Measurements from ENCODE around the gene NR1H3. TPM values are rescaled to one million over a fixed set of nuclear protein-coding genes. Genes with fewer than 3 reads are reported as not detected.

The NR1H3 gene
- total RNA-seq, 2 experiments from 2014 or later: 6.2 to 14.7 TPM

DNA sequence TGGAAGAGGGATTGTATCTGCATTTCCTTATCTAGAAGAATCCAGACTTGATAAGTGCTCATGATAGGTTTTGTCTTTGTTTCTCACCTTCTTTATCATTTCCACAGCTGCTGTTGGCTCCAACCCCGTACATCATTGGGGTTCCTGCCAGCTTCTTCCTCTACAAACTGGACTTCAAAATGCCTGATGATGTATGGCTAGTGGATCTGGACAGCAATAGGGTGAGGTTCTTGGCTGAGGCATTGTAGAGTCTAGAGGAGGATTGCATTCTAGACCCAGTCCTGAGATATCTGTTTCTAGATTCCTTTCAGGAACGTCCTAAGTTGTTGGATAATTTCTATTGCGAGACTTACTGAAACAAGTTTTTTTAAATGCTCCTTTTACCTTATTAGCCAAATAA lies 20.3 kb downstream of the NR1H3 start:
- ChIA-PET POLR2A (no interaction called here), CTCF (ENCODE audit: unreplicated experiment) (no interaction called here)
- no peaks in the 10 kb centered on the region for H4K20me1 ChIP-seq (ENCODE audit: insufficient read depth, low read length)
- H3K4me1 ChIP-seq (ENCODE audit: insufficient read depth, low read length, poor library complexity, severe bottlenecking): no peaks in the 10 kb centered on the region
- no peak overlapping the region for H3K4me2 ChIP-seq (ENCODE audit: low read length)
- no TSS peak for BruUV-seq (replicated peaks)
- no peak overlapping the region for H3K4me3 ChIP-seq (ENCODE audit: low read depth, low read length, poor library complexity, severe bottlenecking)
- no peak overlapping the region for H2AFZ ChIP-seq (ENCODE audit: low read length)
- H3K79me2 ChIP-seq (ENCODE audit: insufficient read depth, low read depth, low read length): peaks cover 14% of the 10 kb centered on the region
- no peak for DNase-seq (ENCODE audit: low spot score)
- peaks cover 89% of the 10 kb centered on the region for H3K36me3 ChIP-seq (ENCODE audit: insufficient read depth, low read length)
- no peak for TF ChIP-seq CTCF (conservative IDR thresholded peaks at IDR 0.05; ENCODE audit: low read length)
- no peak for TF ChIP-seq EZH2phosphoT487 (IDR thresholded peaks at IDR 0.05; ENCODE audit: borderline replicate concordance, low read depth, low read length)
- no peaks in the 10 kb centered on the region for H3K9me2 ChIP-seq (ENCODE audit: insufficient read depth, low read length)
- H3K9me3 ChIP-seq (ENCODE audit: low read length): no peaks in the 10 kb centered on the region
- intact Hi-C loops (cut with micrococcal nuclease; ENCODE audit: unreplicated experiment): loop anchor here (5.0 kb wide), 1 partner anchor 69 kb away; no protein-coding TSS in a partner anchor
- no peak overlapping the region for H3K27ac ChIP-seq (ENCODE audit: low read depth, low read length, poor library complexity, severe bottlenecking)

GRCh38 chr11:47278769-47279168 lies 21.0 kb downstream of the NR1H3 start:
- H3K9me3 ChIP-seq (ENCODE audit: low read length): no peaks in the 10 kb centered on the region
- H3K36me3 ChIP-seq (ENCODE audit: insufficient read depth, low read length): peaks cover 93% of the 10 kb centered on the region
- CTCF ChIA-PET (ENCODE audit: unreplicated experiment): no interaction called here
- no peak overlapping the region for H3K4me3 ChIP-seq (ENCODE audit: low read depth, low read length, poor library complexity, severe bottlenecking)
- no peak overlapping the region for H2AFZ ChIP-seq (ENCODE audit: low read length)
- no peak overlapping the region for H3K27ac ChIP-seq (ENCODE audit: low read depth, low read length, poor library complexity, severe bottlenecking)
- POLR2A ChIA-PET: no interaction called here
- no peak overlapping the region for H3K4me2 ChIP-seq (ENCODE audit: low read length)
- BruUV-seq (replicated peaks): no TSS peak
- no peak for DNase-seq (ENCODE audit: low spot score)
- no peaks in the 10 kb centered on the region for H3K4me1 ChIP-seq (ENCODE audit: insufficient read depth, low read length, poor library complexity, severe bottlenecking)
- H3K79me2 ChIP-seq (ENCODE audit: insufficient read depth, low read depth, low read length): peaks cover 8% of the 10 kb centered on the region; the same call in 1 of the 2 replicates
- TF ChIP-seq CTCF (conservative IDR thresholded peaks at IDR 0.05; ENCODE audit: low read length): no peak
- TF ChIP-seq EZH2phosphoT487 (IDR thresholded peaks at IDR 0.05; ENCODE audit: borderline replicate concordance, low read depth, low read length): no peak
- H3K9me2 ChIP-seq (ENCODE audit: insufficient read depth, low read length): no peaks in the 10 kb centered on the region
- intact Hi-C loops (cut with micrococcal nuclease; ENCODE audit: unreplicated experiment): loop anchor here (5.0 kb wide), 1 partner anchor 69 kb away; no protein-coding TSS in a partner anchor
- no peaks in the 10 kb centered on the region for H4K20me1 ChIP-seq (ENCODE audit: insufficient read depth, low read length)

DNA sequence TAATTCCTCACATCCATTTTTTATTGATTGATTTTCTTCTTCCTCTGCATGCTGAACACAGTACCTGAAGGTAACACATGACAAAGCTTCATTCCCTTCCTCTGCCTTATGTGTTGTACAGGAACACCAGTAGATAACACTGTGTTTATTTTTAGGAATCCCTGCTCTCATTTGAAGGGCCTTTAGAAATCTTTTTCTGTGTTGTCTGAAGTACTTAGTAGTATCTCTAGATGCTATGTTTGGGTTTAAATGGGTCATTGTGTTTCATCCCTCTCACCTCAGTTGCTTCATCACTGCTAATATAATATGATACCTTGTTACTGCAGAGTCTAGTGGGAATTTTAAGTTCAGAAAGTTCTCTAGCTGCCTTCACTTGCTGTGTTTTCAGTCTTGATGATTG lies 22.3 kb downstream of the NR1H3 start:
- Histone ChIP-seq H3K27ac (ENCODE audit: low read depth, low read length, poor library complexity, severe bottlenecking) (no peak overlapping the region), H4K20me1 (ENCODE audit: insufficient read depth, low read length) (no peaks in the 10 kb centered on the region), H3K4me3 (ENCODE audit: low read depth, low read length, poor library complexity, severe bottlenecking) (no peak overlapping the region), H3K36me3 (ENCODE audit: insufficient read depth, low read length) (peaks cover 93% of the 10 kb centered on the region), H3K9me2 (ENCODE audit: insufficient read depth, low read length) (no peaks in the 10 kb centered on the region), H2AFZ (ENCODE audit: low read length) (no peak overlapping the region), H3K79me2 (ENCODE audit: insufficient read depth, low read depth, low read length) (no peaks in the 10 kb centered on the region), H3K4me1 (ENCODE audit: insufficient read depth, low read length, poor library complexity, severe bottlenecking) (no peaks in the 10 kb centered on the region), H3K9me3 (ENCODE audit: low read length) (no peaks in the 10 kb centered on the region), H3K4me2 (ENCODE audit: low read length) (no peak overlapping the region)
- ChIA-PET CTCF (ENCODE audit: unreplicated experiment) (no interaction called here), POLR2A (no interaction called here)
- no TSS peak for BruUV-seq (replicated peaks)
- DNase-seq (ENCODE audit: low spot score): no peak
- intact Hi-C loops (cut with micrococcal nuclease; ENCODE audit: unreplicated experiment): no loop called here
- no peak for TF ChIP-seq EZH2phosphoT487 (IDR thresholded peaks at IDR 0.05; ENCODE audit: borderline replicate concordance, low read depth, low read length)
- no peak for TF ChIP-seq CTCF (conservative IDR thresholded peaks at IDR 0.05; ENCODE audit: low read length)

Measured in OCI-LY7 (cell line).